Mucosa of stomach (tissue), 1 donor: Measurements from ENCODE around the gene NABP1.

ENCODE experiments used
- H3K27me3 ChIP-seq: one replicate; pipeline ENCODE4 v1.7.0; 2013; ENCODE audit warnings: mild to moderate bottlenecking, low read length; ENCODE audit not compliant: control insufficient read depth, insufficient read depth
- H3K36me3 ChIP-seq: one replicate; pipeline ENCODE4 v1.7.0; 2013; ENCODE audit warnings: low read length; ENCODE audit not compliant: control insufficient read depth, insufficient read depth
- H3K4me1 ChIP-seq: one replicate; pipeline ENCODE4 v1.7.0; 2013; ENCODE audit warnings: mild to moderate bottlenecking, low read length; ENCODE audit not compliant: control insufficient read depth, insufficient read depth
- H3K4me3 ChIP-seq: one replicate; pipeline ENCODE4 v1.7.0; 2013; ENCODE audit warnings: low read length
- H3K9ac ChIP-seq: one replicate; pipeline ENCODE4 v1.7.0; 2013; ENCODE audit warnings: mild to moderate bottlenecking, low read length, moderate library complexity
- H3K9me3 ChIP-seq: one replicate; pipeline ENCODE4 v1.7.0; 2013; ENCODE audit warnings: mild to moderate bottlenecking, low read length, moderate library complexity; ENCODE audit not compliant: control insufficient read depth
- donor health status: Pancreatic carcinoma.

NABP1 gene

DNA sequence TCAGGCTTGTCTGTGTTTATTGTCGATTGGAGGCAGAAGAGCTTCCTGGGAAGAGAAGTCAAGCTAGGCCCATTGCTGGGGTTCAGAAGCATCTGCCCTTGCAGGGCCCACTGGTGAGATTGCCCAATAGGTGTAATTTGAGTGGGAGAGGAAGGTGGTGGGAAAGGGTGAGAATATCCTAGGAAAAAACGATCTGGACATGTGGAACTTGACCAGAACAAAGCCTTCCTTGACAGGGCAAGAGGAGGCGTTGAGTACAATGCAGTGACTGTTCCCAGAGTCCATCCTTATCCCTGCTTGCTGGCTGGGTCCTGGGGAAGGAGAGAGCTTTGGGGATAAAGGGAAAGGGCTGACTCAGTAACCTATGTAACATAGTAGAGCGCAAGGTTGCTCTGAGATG, 27.1 kb downstream of the NABP1 start:
- no peaks in the 10 kb centered on the region for H3K9me3 ChIP-seq
- H3K4me3 ChIP-seq = no peak overlapping the region
- H3K9ac ChIP-seq = no peak overlapping the region

GRCh38 chr2:191705701-191706100, 27.8 kb downstream of the NABP1 start:
- H3K4me1 ChIP-seq = no peaks in the 10 kb centered on the region
- H3K36me3 ChIP-seq = no peaks in the 10 kb centered on the region
- no peak overlapping the region for H3K4me3 ChIP-seq
- no peak overlapping the region for H3K9ac ChIP-seq
- H3K27me3 ChIP-seq = no peaks in the 10 kb centered on the region
- H3K9me3 ChIP-seq = no peaks in the 10 kb centered on the region

More for the DNA sequence above, 27.1 kb downstream of the NABP1 start:
- no peaks in the 10 kb centered on the region for H3K4me1 ChIP-seq
- no peaks in the 10 kb centered on the region for H3K36me3 ChIP-seq
- H3K27me3 ChIP-seq = no peaks in the 10 kb centered on the region

- Histone ChIP-seq H3K36me3 (no peaks in the 10 kb centered on the region), H3K9me3 (no peaks in the 10 kb centered on the region), H3K9ac (no peak overlapping the region), H3K27me3 (no peaks in the 10 kb centered on the region), H3K4me1 (no peaks in the 10 kb centered on the region), H3K4me3 (no peak overlapping the region)
Measured at GRCh38 chr2:191706791-191707190, 28.9 kb downstream of the NABP1 start.

GRCh38 chr2:191707542-191707941, 29.6 kb downstream of the NABP1 start:
- no peaks in the 10 kb centered on the region for H3K9me3 ChIP-seq
- no peak overlapping the region for H3K4me3 ChIP-seq
- H3K4me1 ChIP-seq = no peaks in the 10 kb centered on the region
- no peaks in the 10 kb centered on the region for H3K36me3 ChIP-seq
- no peaks in the 10 kb centered on the region for H3K27me3 ChIP-seq
- H3K9ac ChIP-seq = no peak overlapping the region

GRCh38 chr2:191710411-191710900, 32.5 kb downstream of the NABP1 start:
- H3K4me3 ChIP-seq = no peak overlapping the region
- H3K27me3 ChIP-seq = no peaks in the 10 kb centered on the region
- no peaks in the 10 kb centered on the region for H3K36me3 ChIP-seq
- no peaks in the 10 kb centered on the region for H3K9me3 ChIP-seq
- no peaks in the 10 kb centered on the region for H3K4me1 ChIP-seq
- no peak overlapping the region for H3K9ac ChIP-seq

DNA sequence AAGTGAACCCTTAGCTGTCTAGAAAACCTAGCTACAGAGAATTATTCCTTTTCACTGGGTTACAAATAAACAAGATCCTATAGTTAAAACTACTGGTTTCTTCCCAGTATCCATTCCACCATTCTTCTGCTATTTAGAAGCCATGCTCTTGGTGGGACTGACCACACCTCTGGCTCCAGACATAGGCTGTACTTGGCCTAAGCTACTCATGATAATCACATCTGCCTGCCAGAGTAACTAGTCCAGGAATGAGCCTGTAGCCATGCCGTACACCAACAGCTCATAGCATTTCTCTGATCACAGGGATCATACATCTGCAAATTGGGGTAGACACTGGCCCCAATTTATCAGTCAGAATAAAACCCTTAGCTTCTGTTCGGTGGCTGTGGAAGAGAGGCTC, 33.7 kb downstream of the NABP1 start:
- no peaks in the 10 kb centered on the region for H3K9me3 ChIP-seq
- H3K4me3 ChIP-seq = no peak overlapping the region
- H3K4me1 ChIP-seq = no peaks in the 10 kb centered on the region
- no peaks in the 10 kb centered on the region for H3K27me3 ChIP-seq
- no peaks in the 10 kb centered on the region for H3K36me3 ChIP-seq
- H3K9ac ChIP-seq = no peak overlapping the region

DNA sequence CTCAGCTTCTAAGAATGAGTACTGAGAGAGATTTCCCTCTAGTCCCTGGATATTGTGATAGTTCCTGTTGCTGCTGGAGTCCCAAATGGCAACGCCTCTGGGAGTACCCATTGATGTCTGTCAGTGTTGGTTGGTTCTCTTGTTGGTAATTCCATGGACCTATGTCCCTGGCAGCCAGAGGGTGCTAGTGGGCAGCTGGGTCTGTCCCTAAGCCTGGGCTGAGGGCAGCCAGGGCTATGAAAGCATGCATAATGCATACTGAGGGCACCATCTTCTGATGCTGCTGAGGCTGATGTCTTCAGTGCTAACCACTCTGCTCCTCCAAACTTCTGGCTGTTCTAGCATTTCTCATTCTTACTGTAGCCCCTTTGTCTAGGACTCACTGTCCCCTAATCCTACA, 35.9 kb downstream of the NABP1 start:
- H3K36me3 ChIP-seq = no peaks in the 10 kb centered on the region
- H3K4me3 ChIP-seq = no peak overlapping the region
- no peak overlapping the region for H3K9ac ChIP-seq
- no peaks in the 10 kb centered on the region for H3K9me3 ChIP-seq
- H3K27me3 ChIP-seq = no peaks in the 10 kb centered on the region
- no peaks in the 10 kb centered on the region for H3K4me1 ChIP-seq

DNA sequence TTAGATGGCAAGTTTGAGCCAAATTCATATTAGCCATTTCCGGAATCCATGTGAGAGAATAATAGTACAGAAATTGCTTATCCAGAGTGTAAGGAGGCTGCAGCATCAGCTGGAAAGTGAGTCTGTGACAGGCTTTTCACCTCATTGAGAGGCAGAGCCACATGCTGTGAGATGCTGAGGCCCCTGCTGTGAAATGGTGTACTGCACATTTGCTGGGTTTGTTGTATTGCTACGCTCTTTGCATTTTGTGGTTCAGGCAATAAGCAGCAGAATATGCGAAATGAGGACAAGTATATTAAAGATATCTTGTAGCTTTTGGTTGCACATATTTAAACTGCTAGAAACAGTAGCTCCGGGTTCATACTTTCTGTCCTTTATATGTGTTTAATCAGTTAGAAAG, 37.0 kb downstream of the NABP1 start:
- Histone ChIP-seq H3K4me1 (no peaks in the 10 kb centered on the region), H3K9ac (no peak overlapping the region), H3K36me3 (no peaks in the 10 kb centered on the region), H3K27me3 (no peaks in the 10 kb centered on the region), H3K4me3 (no peak overlapping the region), H3K9me3 (no peaks in the 10 kb centered on the region)

GRCh38 chr2:191715471-191715870, 37.5 kb downstream of the NABP1 start:
- H3K9ac ChIP-seq = no peak overlapping the region
- H3K36me3 ChIP-seq = no peaks in the 10 kb centered on the region
- no peaks in the 10 kb centered on the region for H3K4me1 ChIP-seq
- no peaks in the 10 kb centered on the region for H3K9me3 ChIP-seq
- H3K4me3 ChIP-seq = no peak overlapping the region
- no peaks in the 10 kb centered on the region for H3K27me3 ChIP-seq

- no peaks in the 10 kb centered on the region for H3K4me1 ChIP-seq
- H3K36me3 ChIP-seq = no peaks in the 10 kb centered on the region
- no peak overlapping the region for H3K9ac ChIP-seq
- H3K27me3 ChIP-seq = no peaks in the 10 kb centered on the region
- H3K4me3 ChIP-seq = no peak overlapping the region
- H3K9me3 ChIP-seq = no peaks in the 10 kb centered on the region
Measured at GRCh38 chr2:191719261-191719660, 41.3 kb downstream of the NABP1 start.

DNA sequence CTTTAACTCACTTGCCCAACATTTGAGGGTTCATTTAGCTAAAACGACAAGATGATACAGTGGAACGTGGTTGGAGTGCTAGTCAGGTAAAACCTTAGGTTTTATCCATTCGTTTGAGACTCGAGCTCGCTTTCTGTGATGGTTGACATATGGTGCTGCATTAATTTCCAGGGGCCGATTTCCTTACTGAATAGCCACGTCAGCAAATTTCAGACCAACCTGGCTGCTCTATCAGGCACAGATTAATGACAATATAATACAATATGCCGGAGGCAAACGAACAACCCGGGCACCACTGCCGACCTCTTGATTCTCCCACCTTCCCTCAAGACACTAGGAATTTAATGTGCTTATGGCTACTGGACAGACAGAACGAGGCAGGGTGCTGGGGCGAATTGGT, 42.0 kb downstream of the NABP1 start:
- Histone ChIP-seq H3K9me3 (no peaks in the 10 kb centered on the region), H3K4me1 (no peaks in the 10 kb centered on the region)

GRCh38 chr2:191721331-191721730, 43.4 kb downstream of the NABP1 start:
- Histone ChIP-seq H3K9ac (no peak overlapping the region), H3K27me3 (no peaks in the 10 kb centered on the region)

More for the DNA sequence above, 42.0 kb downstream of the NABP1 start:
- Histone ChIP-seq H3K36me3 (no peaks in the 10 kb centered on the region), H3K4me3 (no peak overlapping the region), H3K9ac (no peak overlapping the region), H3K27me3 (no peaks in the 10 kb centered on the region)

GRCh38 chr2:191724015-191724414, 46.1 kb downstream of the NABP1 start:
- H3K36me3 ChIP-seq = no peaks in the 10 kb centered on the region
- H3K4me1 ChIP-seq = no peaks in the 10 kb centered on the region
- no peak overlapping the region for H3K9ac ChIP-seq
- H3K4me3 ChIP-seq = no peak overlapping the region
- H3K9me3 ChIP-seq = no peaks in the 10 kb centered on the region
- no peaks in the 10 kb centered on the region for H3K27me3 ChIP-seq

More at GRCh38 chr2:191721331-191721730, 43.4 kb downstream of the NABP1 start:
- Histone ChIP-seq H3K9me3 (no peaks in the 10 kb centered on the region), H3K4me1 (no peaks in the 10 kb centered on the region), H3K36me3 (no peaks in the 10 kb centered on the region), H3K4me3 (no peak overlapping the region)
